H1 (cell line): ENCODE results near the gene USP3. TPM values are rescaled to one million over a fixed set of nuclear protein-coding genes. Genes with fewer than 3 reads are reported as not detected.

Source experiments
- CTCF ChIA-PET: fragments of 300-600 bp; sonication (Branson Sonifier 250); formaldehyde crosslinking; loops from one replicate; lab custom pipeline; 2021; ENCODE audit not compliant: partially characterized antibody; lab: Charles Lee
- POLR2A ChIA-PET: fragments of 300-600 bp; sonication (Branson Sonifier 250); formaldehyde crosslinking; loops from one replicate; lab custom pipeline; 2021; ENCODE audit warnings: inconsistent platforms; ENCODE audit not compliant: partially characterized antibody; lab: Charles Lee
- DNase-seq, 2 experiments: peaks; one replicate each; pipeline versions ENCODE4 v3.0.0 to v3.0.0-alpha.2; 2010 to 2022; ENCODE audit warnings: low spot score in 2 of 2, low read depth in 1 of 2, mixed read lengths in 1 of 2
- FAIRE-seq: peaks from 2 replicates; lab custom pipeline; 2011; peaks lifted over from hg19 to GRCh38; lab: Jason Lieb, UNC
- H2AFZ ChIP-seq: 2 replicates; pipeline ENCODE4 v1.8.1; 2012; ENCODE audit warnings: low read length, inconsistent platforms
- H2AK5ac ChIP-seq: 2 replicates; pipeline ENCODE4 v1.6.1; 2013; ENCODE audit warnings: low read depth, low read length
- H2BK120ac ChIP-seq: replicated peaks from 2 replicates; pipeline ENCODE3; 2013; ENCODE audit warnings: low read depth, low read length, inconsistent platforms
- H2BK12ac ChIP-seq: 2 replicates; pipeline ENCODE4 v1.6.1; 2013; ENCODE audit warnings: low read depth, low read length
- H2BK15ac ChIP-seq: 2 replicates; pipeline ENCODE4 v1.6.1; 2013; ENCODE audit warnings: low read length
- H2BK20ac ChIP-seq: 2 replicates; pipeline ENCODE4 v1.6.1; 2013; ENCODE audit warnings: low read length
- H2BK5ac ChIP-seq: 2 replicates; pipeline ENCODE4 v1.6.1; 2013; ENCODE audit warnings: low read depth, low read length
- H3K14ac ChIP-seq: 2 replicates; pipeline ENCODE4 v1.6.1; 2013; ENCODE audit warnings: inconsistent platforms; ENCODE audit not compliant: insufficient read length
- H3K18ac ChIP-seq: 2 replicates; pipeline ENCODE4 v1.6.1; 2013; ENCODE audit warnings: low read length; ENCODE audit errors: extremely low read depth
- H3K23ac ChIP-seq: 2 replicates; pipeline ENCODE4 v1.6.1; 2013; ENCODE audit warnings: inconsistent platforms; ENCODE audit not compliant: insufficient read length
- H3K23me2 ChIP-seq: 2 replicates; pipeline ENCODE4 v1.6.1; 2013; ENCODE audit warnings: low read depth, low read length
- H3K27ac ChIP-seq: 2 replicates; pipeline ENCODE4 v1.6.1; 2011; ENCODE audit warnings: low read depth, low read length, inconsistent platforms
- H3K27me3 ChIP-seq, 4 experiments: replicated peaks in 1 of 4; 1 replicate in 1 of 4; 2 replicates in 3 of 4; pipeline versions ENCODE4 v1.6.1 to v1.8.1; 2011 to 2013; ENCODE audit warnings: low read length in 3 of 4, mild to moderate bottlenecking in 3 of 4, inconsistent platforms in 2 of 4, mixed read lengths in 2 of 4, moderate library complexity in 1 of 4; ENCODE audit not compliant: control insufficient read depth in 3 of 4, insufficient read depth in 3 of 4; ENCODE audit errors: extremely low read depth in 1 of 4
- H3K36me3 ChIP-seq, 4 experiments: 2 replicates each; pipeline versions ENCODE4 v1.6.1 to v1.8.1; 2011 to 2013; ENCODE audit warnings: mild to moderate bottlenecking in 4 of 4, low read length in 3 of 4, moderate library complexity in 2 of 4, control low read depth in 1 of 4, inconsistent platforms in 1 of 4; ENCODE audit not compliant: insufficient read depth in 4 of 4, control insufficient read depth in 2 of 4
- H3K4ac ChIP-seq: replicated peaks from 2 replicates; pipeline ENCODE3; 2013; ENCODE audit warnings: low read length, low read depth, mixed read lengths, inconsistent platforms; ENCODE audit not compliant: insufficient read length
- H3K4me1 ChIP-seq, 4 experiments: replicated peaks in 1 of 4; 1 replicate in 1 of 4; 2 replicates in 3 of 4; pipeline versions ENCODE4 v1.6.1 to v1.8.1; 2011 to 2013; ENCODE audit warnings: low read length in 3 of 4, inconsistent platforms in 2 of 4, mixed read lengths in 1 of 4; ENCODE audit not compliant: insufficient read depth in 4 of 4, control insufficient read depth in 3 of 4
- H3K4me2 ChIP-seq, 2 experiments: 2 replicates each; pipeline versions ENCODE4 v1.6.1 to v1.8.1; 2011 to 2013; ENCODE audit warnings: low read depth in 2 of 2, low read length in 2 of 2, control low read depth in 1 of 2, inconsistent platforms in 1 of 2, mild to moderate bottlenecking in 1 of 2; ENCODE audit not compliant: insufficient read depth in 1 of 2
- H3K4me3 ChIP-seq, 4 experiments: fragments of 200-600, 300-600 bp in 1 of 4; sonication (generic), shearing (Covaris generic), sonication (Bioruptor Twin) in 1 of 4; 2 replicates each; pipeline versions ENCODE4 v1.5.1 to v1.8.1; 2011 to 2016; ENCODE audit warnings: low read length in 4 of 4, low read depth in 3 of 4, control low read depth in 2 of 4, inconsistent platforms in 2 of 4, mild to moderate bottlenecking in 2 of 4, mixed read lengths in 1 of 4, moderate library complexity in 1 of 4; ENCODE audit not compliant: insufficient read depth in 2 of 4; ENCODE audit errors: extremely low read depth in 1 of 4
- H3K56ac ChIP-seq: replicated peaks from 2 replicates; pipeline ENCODE3; 2013; ENCODE audit warnings: low read depth, mild to moderate bottlenecking, mixed read lengths, low read length, inconsistent platforms; ENCODE audit not compliant: insufficient read length
- H3K79me1 ChIP-seq: 2 replicates; pipeline ENCODE4 v1.6.1; 2013; ENCODE audit warnings: low read depth, low read length, control low read depth
- H3K79me2 ChIP-seq, 2 experiments: 2 replicates each; pipeline versions ENCODE4 v1.6.1 to v1.8.1; 2012 to 2013; ENCODE audit warnings: low read length in 2 of 2, mild to moderate bottlenecking in 2 of 2, inconsistent platforms in 1 of 2; ENCODE audit not compliant: insufficient read depth in 2 of 2, control insufficient read depth in 1 of 2
- H3K9ac ChIP-seq, 4 experiments: replicated peaks in 1 of 4; 1 replicate in 1 of 4; 2 replicates in 3 of 4; pipeline versions ENCODE4 v1.6.1 to v1.8.1; 2011 to 2013; ENCODE audit warnings: low read depth in 3 of 4, low read length in 3 of 4, control low read depth in 2 of 4, mild to moderate bottlenecking in 2 of 4, moderate library complexity in 2 of 4, inconsistent platforms in 1 of 4; ENCODE audit errors: extremely low read depth in 1 of 4
- H3K9me3 ChIP-seq, 2 experiments: 2 replicates each; pipeline versions ENCODE4 v1.6.1 to v1.8.1; 2012 to 2013; ENCODE audit warnings: mild to moderate bottlenecking in 2 of 2, moderate library complexity in 2 of 2, control low read depth in 1 of 2, inconsistent platforms in 1 of 2, low read depth in 1 of 2, low read length in 1 of 2, mixed read lengths in 1 of 2; ENCODE audit not compliant: insufficient read depth in 2 of 2
- H4K20me1 ChIP-seq, 2 experiments: replicated peaks in 1 of 2; 2 replicates each; pipeline versions ENCODE3 to v1.8.1; 2011 to 2013; ENCODE audit warnings: inconsistent platforms in 2 of 2, low read length in 2 of 2, mild to moderate bottlenecking in 1 of 2; ENCODE audit not compliant: insufficient read depth in 2 of 2, control insufficient read depth in 1 of 2
- H4K5ac ChIP-seq: 2 replicates; pipeline ENCODE4 v1.6.1; 2013; ENCODE audit warnings: low read length, low read depth, mixed read lengths, inconsistent platforms; ENCODE audit not compliant: insufficient read length
- H4K8ac ChIP-seq: 2 replicates; pipeline ENCODE4 v1.8.0; 2013; ENCODE audit warnings: mild to moderate bottlenecking, moderate library complexity, low read length, inconsistent platforms; ENCODE audit not compliant: insufficient read depth; ENCODE audit errors: extremely low read depth
- H4K91ac ChIP-seq: replicated peaks from 2 replicates; pipeline ENCODE3; 2013; ENCODE audit warnings: low read length, mixed read lengths, inconsistent platforms; ENCODE audit not compliant: insufficient read length
- ASH2L ChIP-seq: fragments of 200-600, 300-600 bp; sonication (generic); IDR thresholded peaks from one replicate; pipeline ENCODE4 v1.7.1; 2017; ENCODE audit warnings: low read length
- JUN ChIP-seq: IDR thresholded peaks from 2 replicates; pipeline ENCODE4 v1.6.1; 2011; ENCODE audit warnings: low read depth, mild to moderate bottlenecking, improper control_type of control experiment, low read length
- NRF1 ChIP-seq: IDR thresholded peaks from 2 replicates; pipeline ENCODE4 v1.6.1; 2011; ENCODE audit warnings: mild to moderate bottlenecking, low read depth, low read length, improper control_type of control experiment
- TAF1 ChIP-seq: IDR thresholded peaks from 2 replicates; pipeline ENCODE4 v1.6.1; 2011; ENCODE audit warnings: mild to moderate bottlenecking, low read depth, low read length
- YY1 ChIP-seq: IDR thresholded peaks from 2 replicates; pipeline ENCODE4 v1.6.1; 2011; ENCODE audit warnings: low read depth, mild to moderate bottlenecking, low read length
- WGBS, 2 experiments: shearing (Covaris generic) in 1 of 2; methylation state at CpG; one replicate each; pipeline versions ENCODE4 v1.1.6 to v1.1.7; 2013 to 2015; ENCODE audit warnings: low lambda C conversion rate in 2 of 2, mixed read lengths in 2 of 2, inconsistent platforms in 1 of 2, low coverage in 1 of 2, missing lambda C conversion rate in 1 of 2; ENCODE audit not compliant: insufficient replicate concordance in 2 of 2, insufficient coverage in 1 of 2, insufficient read length in 1 of 2; ENCODE audit errors: extremely low coverage in 1 of 2, missing lambda C conversion rate in 1 of 2; 5-methylcytosine and 5-hydroxymethylcytosine counted together
- polyA plus RNA-seq, 7 experiments: library from polyadenylated mRNA; depleted of rRNA in 3 of 7; stranded (reverse) in 5 of 7; unstranded in 2 of 7; fragments of >200 nt in 5 of 7; fragments of 200-250 nt in 2 of 7; gene quantifications; 1 replicate in 5 of 7; 2 replicates in 1 of 7; 4 replicates in 1 of 7; pipeline versions ENCODE4 v1.2.1 to v1.2.3, GENCODE V29; 2011 to 2013; ENCODE audit warnings: missing spikeins in 2 of 7, mixed read lengths in 2 of 7
- total RNA-seq: library from RNA; stranded (reverse); fragmentation: NEBNext Ultra II Directional; extraction: Animal tissue kit (Norgen Biotek cat#: 25700); gene quantifications from 2 replicates; pipeline ENCODE4 v1.2.1, GENCODE V29; 2021
- TF ChIP-seq, protein P1 (sequence below): IDR thresholded peaks from 2 replicates; pipeline ENCODE4 v1.6.1; 2012; ENCODE audit warnings: inconsistent platforms
- TF ChIP-seq, protein P2 (sequence below): IDR thresholded peaks from 2 replicates; pipeline ENCODE4 v1.6.1; 2011; ENCODE audit warnings: low read depth, mild to moderate bottlenecking, low read length; ENCODE audit not compliant: insufficient read depth

Gene USP3
- total and polyA plus RNA-seq, 2 of the 8 experiments (the other 6 are each of a cell fraction or from before 2014, with no cell fraction given), result 15.5 to 16.2 TPM

GRCh38 chr15:63519548-63520178 is 15.3 kb downstream of the USP3 start:
- no peak overlapping the region for H2AK5ac ChIP-seq
- no peak overlapping the region for H2BK12ac ChIP-seq
- H3K23me2 ChIP-seq, result no peaks in the 10 kb centered on the region
- FAIRE-seq (no peak), DNase-seq (no peak)
- no peak overlapping the region for H3K4ac ChIP-seq
- H2AFZ ChIP-seq, result no peak overlapping the region
- no peak overlapping the region for H4K91ac ChIP-seq
- H2BK20ac ChIP-seq, result no peak overlapping the region
- H3K36me3 ChIP-seq, result no peaks in the 10 kb centered on the region
- no peak overlapping the region for H3K23ac ChIP-seq
- no peak overlapping the region for H3K4me2 ChIP-seq
- CTCF ChIA-PET, result interaction anchor here (0.7 to 3.2 kb wide), 5 partner anchors 10 to 452 kb away, joined by 3 to 21 read pairs (median 3); partner anchors contain the start of gene FBXL22
- H2BK5ac ChIP-seq, result no peak overlapping the region
- no peak overlapping the region for H2BK120ac ChIP-seq
- H3K27ac ChIP-seq, result no peak overlapping the region
- H3K18ac ChIP-seq, result no peak overlapping the region
- peaks cover 0 to 2% (median 0%) of the 10 kb centered on the region in 4 experiments; a peak in 2 of 7 replicates for H3K27me3 ChIP-seq
- H3K79me2 ChIP-seq, result peaks cover 0 to 39% of the 10 kb centered on the region in 2 experiments; a peak in 1 of 4 replicates
- H3K56ac ChIP-seq, result no peak overlapping the region
- no peaks in the 10 kb centered on the region for H3K9me3 ChIP-seq
- TF ChIP-seq JUN (no peak), TAF1 (no peak), YY1 (no peak), ASH2L (no peak), NRF1 (no peak)
- TF ChIP-seq, protein P1, sequence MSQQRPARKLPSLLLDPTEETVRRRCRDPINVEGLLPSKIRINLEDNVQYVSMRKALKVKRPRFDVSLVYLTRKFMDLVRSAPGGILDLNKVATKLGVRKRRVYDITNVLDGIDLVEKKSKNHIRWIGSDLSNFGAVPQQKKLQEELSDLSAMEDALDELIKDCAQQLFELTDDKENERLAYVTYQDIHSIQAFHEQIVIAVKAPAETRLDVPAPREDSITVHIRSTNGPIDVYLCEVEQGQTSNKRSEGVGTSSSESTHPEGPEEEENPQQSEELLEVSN, result no peak
- TF ChIP-seq, protein P2, sequence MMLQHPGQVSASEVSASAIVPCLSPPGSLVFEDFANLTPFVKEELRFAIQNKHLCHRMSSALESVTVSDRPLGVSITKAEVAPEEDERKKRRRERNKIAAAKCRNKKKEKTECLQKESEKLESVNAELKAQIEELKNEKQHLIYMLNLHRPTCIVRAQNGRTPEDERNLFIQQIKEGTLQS, result no peak
- TF ChIP-seq, all 59 proteins: peak for 0
- no peak overlapping the region for H3K4me3 ChIP-seq
- WGBS, 2 experiments, result 94% methylated on average over 7 of the region's 7 CpGs; no CpG with 5 or more reads in 1 of the 2 experiments
- H4K8ac ChIP-seq, result no peak overlapping the region
- no peak overlapping the region for H3K14ac ChIP-seq
- H4K20me1 ChIP-seq, result peaks cover 0 to 11% of the 10 kb centered on the region in 2 experiments
- H3K4me1 ChIP-seq, result peaks cover 0 to 11% (median 3%) of the 10 kb centered on the region in 4 experiments; a peak in 3 of 7 replicates
- no peak overlapping the region for H4K5ac ChIP-seq
- H3K79me1 ChIP-seq, result no peaks in the 10 kb centered on the region
- H2BK15ac ChIP-seq, result no peak overlapping the region
- POLR2A ChIA-PET, result interaction anchor here (1.4 kb wide), 1 partner anchor 14 kb away, joined by 3 read pairs; no protein-coding TSS in a partner anchor
- no peak overlapping the region for H3K9ac ChIP-seq
